AG10803 (cell line): Measurements from ENCODE around the gene ACP6.

Source experiments
- DNase-seq: peaks from one replicate; pipeline ENCODE4 v3.0.0; 2010; ENCODE audit warnings: low read depth
- H3K4me3 ChIP-seq: 2 replicates; pipeline ENCODE4 v1.5.1; 2011; ENCODE audit warnings: mild to moderate bottlenecking, low read length, control low read depth
- CTCF ChIP-seq: conservative IDR thresholded peaks from 2 replicates; pipeline ENCODE4 v1.5.1; 2011; ENCODE audit warnings: mild to moderate bottlenecking, low read length, control low read depth, inconsistent platforms

The ACP6 gene

GRCh38 chr1:147636314-147636713, 34.0 kb downstream of the ACP6 start:
- no peak overlapping the region for H3K4me3 ChIP-seq
- DNase-seq: no peak
- TF ChIP-seq CTCF: no peak

GRCh38 chr1:147635342-147635741, 35.0 kb downstream of the ACP6 start:
- no peak for DNase-seq
- TF ChIP-seq CTCF: no peak
- no peak overlapping the region for H3K4me3 ChIP-seq

GRCh38 chr1:147634645-147635044, 35.7 kb downstream of the ACP6 start:
- TF ChIP-seq CTCF: no peak
- H3K4me3 ChIP-seq: no peak overlapping the region
- no peak for DNase-seq

GRCh38 chr1:147633759-147634158, 36.6 kb downstream of the ACP6 start:
- DNase-seq: no peak
- H3K4me3 ChIP-seq: no peak overlapping the region
- no peak for TF ChIP-seq CTCF

GRCh38 chr1:147631839-147632238, 38.5 kb downstream of the ACP6 start:
- H3K4me3 ChIP-seq: no peak overlapping the region
- no peak for TF ChIP-seq CTCF
- no peak for DNase-seq

GRCh38 chr1:147630447-147630846, 39.9 kb downstream of the ACP6 start:
- TF ChIP-seq CTCF: no peak
- H3K4me3 ChIP-seq: no peak overlapping the region
- peak; percentile 14 for DNase-seq

- no peak for TF ChIP-seq CTCF
- DNase-seq: no peak
- no peak overlapping the region for H3K4me3 ChIP-seq
These were observed 40.3 kb downstream of the ACP6 start for GRCh38 chr1:147630022-147630421.
